Large intestine (tissue), 3 donors: ENCODE results near the gene RCN2. TPM values are rescaled to one million over a fixed set of nuclear protein-coding genes. Genes with fewer than 3 reads are reported as not detected.

ENCODE experiments used
- DNase-seq, 2 donors: peaks; one replicate each; pipeline versions ENCODE4 v3.0.0 to v3.0.0-alpha.2; 2013
- H3K27ac ChIP-seq: one replicate; pipeline ENCODE4 v1.5.1; 2013; ENCODE audit warnings: low read length
- H3K27me3 ChIP-seq: 2 replicates; pipeline ENCODE4 v1.6.1; 2013; ENCODE audit warnings: low read length; ENCODE audit not compliant: control insufficient read depth, insufficient read depth
- H3K36me3 ChIP-seq: 2 replicates; pipeline ENCODE4 v1.6.1; 2013; ENCODE audit warnings: low read length; ENCODE audit not compliant: control insufficient read depth, insufficient read depth
- H3K4me1 ChIP-seq: one replicate; pipeline ENCODE4 v1.6.1; 2013; ENCODE audit warnings: low read length; ENCODE audit not compliant: control insufficient read depth, insufficient read depth
- H3K4me3 ChIP-seq: one replicate; pipeline ENCODE4 v1.5.1; 2013; ENCODE audit warnings: low read length
- H3K9me3 ChIP-seq: one replicate; pipeline ENCODE4 v1.6.1; 2013; ENCODE audit warnings: mild to moderate bottlenecking, low read depth, low read length, moderate library complexity; ENCODE audit not compliant: control insufficient read depth
- WGBS: methylation state at CpG from one replicate; pipeline ENCODE4 v1.1.5; 2013; ENCODE audit warnings: low lambda C conversion rate; ENCODE audit not compliant: insufficient coverage; 5-methylcytosine and 5-hydroxymethylcytosine counted together
- polyA plus RNA-seq: library from polyadenylated mRNA; unstranded; fragments of 120-200 nt; gene quantifications from one replicate; pipeline ENCODE4 v1.2.1, GENCODE V29; 2013

RCN2 gene
- polyA plus RNA-seq, 1 donor, result 80.1 TPM

- peak in 1 of 2 donors; percentile 25 for DNase-seq
- Histone ChIP-seq H3K27ac (no peak overlapping the region), H3K27me3 (peaks cover 7% of the 10 kb centered on the region), H3K4me3 (no peak overlapping the region), H3K36me3 (no peaks in the 10 kb centered on the region), H3K4me1 (no peaks in the 10 kb centered on the region), H3K9me3 (no peaks in the 10 kb centered on the region)
- WGBS, result 37% methylated on average over 2 of the region's 21 CpGs
These were observed 41.1 kb downstream of the RCN2 start for GRCh38 chr15:76972389-76973361.

- Histone ChIP-seq H3K27me3 (peaks cover 7% of the 10 kb centered on the region), H3K9me3 (no peaks in the 10 kb centered on the region), H3K4me1 (no peaks in the 10 kb centered on the region), H3K27ac (no peak overlapping the region), H3K4me3 (no peak overlapping the region), H3K36me3 (no peaks in the 10 kb centered on the region)
- no CpG with 5 or more reads among the region's 4 CpGs for WGBS
- peak in 1 of 2 donors; percentile 13 for DNase-seq
These were observed 41.8 kb downstream of the RCN2 start for GRCh38 chr15:76973362-76973743.

- DNase-seq, result no peak
- no peak overlapping the region for H3K27ac ChIP-seq
- 86% methylated on average over 1 of the region's 2 CpGs for WGBS
- H3K9me3 ChIP-seq, result peaks cover 5% of the 10 kb centered on the region
- no peak overlapping the region for H3K4me3 ChIP-seq
- H3K27me3 ChIP-seq, result peaks cover 7% of the 10 kb centered on the region
- H3K36me3 ChIP-seq, result no peaks in the 10 kb centered on the region
- H3K4me1 ChIP-seq, result no peaks in the 10 kb centered on the region
These were observed 42.4 kb downstream of the RCN2 start for GRCh38 chr15:76973906-76974305.

- 47% methylated on average over 2 of the region's 4 CpGs for WGBS
- no peaks in the 10 kb centered on the region for H3K36me3 ChIP-seq
- no peak for DNase-seq
- no peak overlapping the region for H3K4me3 ChIP-seq
- no peaks in the 10 kb centered on the region for H3K4me1 ChIP-seq
- H3K9me3 ChIP-seq, result peaks cover 10% of the 10 kb centered on the region
- peaks cover 7% of the 10 kb centered on the region for H3K27me3 ChIP-seq
- no peak overlapping the region for H3K27ac ChIP-seq
These were observed 43.0 kb downstream of the RCN2 start for GRCh38 chr15:76974456-76975036.

- H3K27me3 ChIP-seq, result peaks cover 7% of the 10 kb centered on the region
- H3K9me3 ChIP-seq, result peaks cover 10% of the 10 kb centered on the region
- no peaks in the 10 kb centered on the region for H3K36me3 ChIP-seq
- H3K4me1 ChIP-seq, result no peaks in the 10 kb centered on the region
- WGBS, result no CpG with 5 or more reads among the region's 1 CpG
- no peak overlapping the region for H3K27ac ChIP-seq
- DNase-seq, result no peak
- no peak overlapping the region for H3K4me3 ChIP-seq
These were observed 44.6 kb downstream of the RCN2 start for GRCh38 chr15:76976141-76976540.

GRCh38 chr15:76976572-76977270, 45.2 kb downstream of the RCN2 start:
- WGBS, result no CpG with 5 or more reads among the region's 5 CpGs

GRCh38 chr15:76978522-76979330, 47.2 kb downstream of the RCN2 start:
- DNase-seq, result no peak
- Histone ChIP-seq H3K36me3 (no peaks in the 10 kb centered on the region), H3K4me3 (no peak overlapping the region), H3K4me1 (no peaks in the 10 kb centered on the region), H3K9me3 (peaks cover 10% of the 10 kb centered on the region), H3K27ac (no peak overlapping the region), H3K27me3 (no peaks in the 10 kb centered on the region)
- no CpG with 5 or more reads among the region's 18 CpGs for WGBS

More at GRCh38 chr15:76976572-76977270, 45.2 kb downstream of the RCN2 start:
- no peak for DNase-seq
- no peak overlapping the region for H3K27ac ChIP-seq
- H3K9me3 ChIP-seq, result peaks cover 10% of the 10 kb centered on the region
- H3K4me3 ChIP-seq, result no peak overlapping the region
- no peaks in the 10 kb centered on the region for H3K4me1 ChIP-seq
- no peaks in the 10 kb centered on the region for H3K36me3 ChIP-seq
- H3K27me3 ChIP-seq, result peaks cover 7% of the 10 kb centered on the region

GRCh38 chr15:76979331-76979925, 47.9 kb downstream of the RCN2 start:
- Histone ChIP-seq H3K27ac (no peak overlapping the region), H3K4me1 (no peaks in the 10 kb centered on the region), H3K9me3 (peaks cover 10% of the 10 kb centered on the region), H3K36me3 (no peaks in the 10 kb centered on the region), H3K4me3 (no peak overlapping the region), H3K27me3 (no peaks in the 10 kb centered on the region)
- no CpG with 5 or more reads among the region's 23 CpGs for WGBS
- peak in 1 of 2 donors; percentile 29 for DNase-seq

- Histone ChIP-seq H3K27me3 (no peaks in the 10 kb centered on the region), H3K4me1 (no peaks in the 10 kb centered on the region), H3K27ac (no peak overlapping the region), H3K36me3 (no peaks in the 10 kb centered on the region), H3K4me3 (no peak overlapping the region), H3K9me3 (peaks cover 10% of the 10 kb centered on the region)
- WGBS, result no CpG with 5 or more reads among the region's 7 CpGs
- no peak for DNase-seq
These were observed 48.5 kb downstream of the RCN2 start for GRCh38 chr15:76979996-76980520.
